K562 (cell line): ENCODE results near the gene AIF1. TPM values are rescaled to one million over a fixed set of nuclear protein-coding genes. Genes with fewer than 3 reads are reported as not detected.

Experiments used
- BRCA1 ChIP-seq, 2 experiments: fragments of 450-650 bp in 1 of 2; sonication (generic) in 1 of 2; formaldehyde crosslinking in 1 of 2; IDR thresholded peaks; 2 replicates each; pipeline versions ENCODE4 v1.5.0 to v1.6.1; 2017 to 2020; ENCODE audit warnings: mild to moderate bottlenecking in 1 of 2, missing genetic modification reagents in 1 of 2
- CCNT2 ChIP-seq: IDR thresholded peaks from 2 replicates; pipeline ENCODE4 v1.6.1; 2011; ENCODE audit warnings: borderline replicate concordance, low read depth, mild to moderate bottlenecking, moderate library complexity, mixed read lengths, low read length; ENCODE audit not compliant: insufficient read length; ENCODE audit errors: extremely low read depth
- CEBPZ ChIP-seq: fragments of 150-350 bp; IDR thresholded peaks from 2 replicates; pipeline ENCODE4 v1.6.1; 2014; ENCODE audit warnings: low read depth, mild to moderate bottlenecking, low read length, borderline replicate concordance
- MAZ ChIP-seq, 2 experiments: fragments of 450-650 bp in 1 of 2; sonication (generic) in 1 of 2; formaldehyde crosslinking; IDR thresholded peaks in 1 of 2; conservative IDR thresholded peaks in 1 of 2; 2 replicates each; pipeline versions ENCODE4 v1.4.0 to v1.5.0; 2020; ENCODE audit warnings: mild to moderate bottlenecking in 1 of 2, missing genetic modification reagents in 1 of 2
- MYBL2 ChIP-seq, 2 experiments: fragments of 450-650 bp in 1 of 2; sonication (generic) in 1 of 2; formaldehyde crosslinking in 1 of 2; IDR thresholded peaks; 2 replicates each; pipeline versions ENCODE4 v1.6.1 to v1.8.1; 2017 to 2022; ENCODE audit warnings: borderline replicate concordance in 1 of 2, inconsistent platforms in 1 of 2, low read depth in 1 of 2, mild to moderate bottlenecking in 1 of 2, missing genetic modification reagents in 1 of 2, moderate library complexity in 1 of 2
- POLR2G ChIP-seq: fragments of 200-400 bp; formaldehyde crosslinking; IDR thresholded peaks from 2 replicates; pipeline ENCODE4 v1.6.1; 2017; ENCODE audit warnings: low read depth, mild to moderate bottlenecking, antibody characterized with exemption, low read length, moderate library complexity
- RBM25 ChIP-seq: fragments of 200-400 bp; formaldehyde crosslinking; IDR thresholded peaks from 2 replicates; pipeline ENCODE4 v1.6.1; 2018; ENCODE audit warnings: low read length, low read depth, moderate library complexity; ENCODE audit not compliant: severe bottlenecking
- TCF15 ChIP-seq: fragments of 250-450 bp; sonication (Bioruptor Pico); IDR thresholded peaks from 2 replicates; pipeline ENCODE4 v1.8.0; 2022; ENCODE audit warnings: moderate library complexity, mild to moderate bottlenecking, inconsistent platforms
- TFE3 ChIP-seq: fragments of 450-650 bp; formaldehyde crosslinking; IDR thresholded peaks from 2 replicates; pipeline ENCODE4 v1.4.0; 2020; ENCODE audit warnings: mild to moderate bottlenecking, mixed read lengths
- TRIM25 ChIP-seq: fragments of 450-650 bp; IDR thresholded peaks from 2 replicates; pipeline ENCODE4 v1.7.0; 2016; ENCODE audit warnings: borderline replicate concordance
- ZBTB12 ChIP-seq: fragments of 250-450 bp; sonication (Bioruptor Pico); IDR thresholded peaks from 2 replicates; pipeline ENCODE4 v1.4.0; 2020
- ZFP91 ChIP-seq: sonication (generic); formaldehyde crosslinking; IDR thresholded peaks from 2 replicates; pipeline ENCODE4 v1.8.0; 2022; ENCODE audit warnings: mild to moderate bottlenecking, missing genetic modification reagents
- ZNF253 ChIP-seq: fragments of 250-450 bp; sonication (Bioruptor Pico); conservative IDR thresholded peaks from 2 replicates; pipeline ENCODE4 v1.6.1; 2021; ENCODE audit warnings: mild to moderate bottlenecking
- ZNF431 ChIP-seq: sonication (generic); formaldehyde crosslinking; IDR thresholded peaks from 2 replicates; pipeline ENCODE4 v1.8.0; 2022; ENCODE audit warnings: mild to moderate bottlenecking, missing genetic modification reagents
- polyA plus RNA-seq, 8 experiments: library from polyadenylated mRNA; depleted of rRNA in 4 of 8; stranded (reverse) in 5 of 8; unstranded in 3 of 8; fragments of >200 nt; fragmentation: Nextera tagmentation in 2 of 8; fragmentation: Illumina TruSeq in 1 of 8; extraction: Ambion mirVana in 2 of 8; extraction: Trizol in 1 of 8; gene quantifications; 2 replicates each; pipeline versions ENCODE4 v1.2.1 to v1.2.3, GENCODE V29; 2011 to 2014; ENCODE audit warnings: inconsistent platforms in 1 of 8, missing spikeins in 1 of 8
- total RNA-seq, 7 experiments: library from RNA; depleted of rRNA in 6 of 7; stranded (reverse); fragments of >200 nt in 6 of 7; fragmentation: Illumina TruSeq in 2 of 7; extraction: Trizol in 2 of 7; gene quantifications; 2 replicates each; pipeline versions ENCODE4 v1.2.1 to v1.2.3, GENCODE V29; 2011 to 2021; ENCODE audit warnings: low replicate concordance in 1 of 7

The AIF1 gene
- total and polyA plus RNA-seq, 9 of the 15 experiments (the other 6 are each of a cell fraction or from before 2014, with no cell fraction given) = 9.4 to 33.4 (median 19.4) TPM

GRCh38 chr6:31634969-31635575, 20.0 kb downstream of the AIF1 start (continued):
- TF ChIP-seq CEBPZ (no peak), ZNF431 (CRISPR knock-in tag) (no peak), POLR2G (peak; percentile 47; the same call in 1 of the 2 replicates), MAZ (CRISPR knock-in tag; conservative IDR thresholded peaks at IDR 0.05 in 1 of 2, IDR thresholded peaks at IDR 0.05 in 1 of 2) (no peak), RBM25 (no peak), TCF15 (no peak), TFE3 (CRISPR knock-in tag) (no peak), ZBTB12 (CRISPR knock-in tag) (no peak), ZNF253 (no peak), MYBL2 (IDR thresholded peaks at IDR 0.05; ENCODE audit: low read depth) (no peak), MYBL2 (CRISPR knock-in tag; IDR thresholded peaks at IDR 0.05; ENCODE audit: borderline replicate concordance) (no peak), CCNT2 (no peak), BRCA1 (IDR thresholded peaks at IDR 0.05) (no peak), BRCA1 (CRISPR knock-in tag; IDR thresholded peaks at IDR 0.05) (no peak), ZFP91 (CRISPR knock-in tag) (no peak), TRIM25 (no peak)
